K562 (cell line): Measurements from ENCODE around the gene RHNO1. TPM values are rescaled to one million over a fixed set of nuclear protein-coding genes. Genes with fewer than 3 reads are reported as not detected.

Source experiments
- ATAC-seq: fragments of 200-7000 bp; cut with Tn5 transposase; 3 replicates; pipeline ENCODE4 v1.9.1; 2020; ENCODE audit warnings: moderate library complexity
- BruUV-seq: library from RNA; stranded (reverse); fragments of 400-500 nt; replicated peaks from 2 replicates; lab custom pipeline; 2021; lab: Mats Ljungman, UMichigan
- CTCF ChIA-PET: fragments of 300-600 bp; formaldehyde crosslinking; extraction: SDS; loops from one replicate; lab custom pipeline; 2021; ENCODE audit warnings: low intra/inter-chr PET ratio; lab: Yijun Ruan, JAX
- POLR2A ChIA-PET: fragments of 300-600, 350-650 bp; sonication (Branson Sonifier 250); formaldehyde crosslinking; extraction: SDS; loops from one replicate; lab custom pipeline; 2021; ENCODE audit warnings: antibody characterized with exemption, inconsistent platforms; lab: Yijun Ruan, JAX
- DNase-seq, 4 experiments: peaks; one replicate each; pipeline versions ENCODE4 v3.0.0 to v3.0.0-alpha.2; 2011 to 2018; ENCODE audit warnings: low spot score in 3 of 4, mixed read lengths in 3 of 4; ENCODE audit errors: extremely low read depth in 1 of 4
- FAIRE-seq: peaks from 2 replicates; lab custom pipeline; 2011; peaks lifted over from hg19 to GRCh38; lab: Jason Lieb, UNC
- H2AFZ ChIP-seq: 2 replicates; pipeline ENCODE4 v1.6.0; 2011; ENCODE audit warnings: low read depth, low read length, control low read depth, inconsistent platforms
- H3K27ac ChIP-seq: fragments of 200-600 bp; 3 replicates; pipeline ENCODE4 v1.8.0; 2011; ENCODE audit warnings: low read depth, mild to moderate bottlenecking, control low read depth, inconsistent platforms, low read length, moderate library complexity, mixed read lengths; ENCODE audit errors: extremely low read depth
- H3K27me3 ChIP-seq, 2 experiments: fragments of 300-600 bp in 1 of 2; 2 replicates in 1 of 2; 3 replicates in 1 of 2; pipeline versions ENCODE4 v1.6.0 to v1.8.0; 2011; ENCODE audit warnings: inconsistent platforms in 2 of 2, low read length in 2 of 2, mild to moderate bottlenecking in 1 of 2, mixed read lengths in 1 of 2, moderate library complexity in 1 of 2; ENCODE audit not compliant: control insufficient read depth in 2 of 2, insufficient read depth in 2 of 2
- H3K36me3 ChIP-seq: fragments of 300-600 bp; 3 replicates; pipeline ENCODE4 v1.8.0; 2011; ENCODE audit warnings: mild to moderate bottlenecking, low read length, inconsistent platforms; ENCODE audit not compliant: control insufficient read depth, insufficient read depth
- H3K4me1 ChIP-seq, 2 experiments: fragments of 200-600 bp in 1 of 2; replicated peaks in 1 of 2; 2 replicates in 1 of 2; 3 replicates in 1 of 2; pipeline versions ENCODE4 v1.5.1 to v1.8.0; 2011; ENCODE audit warnings: inconsistent platforms in 2 of 2, low read length in 2 of 2, mild to moderate bottlenecking in 1 of 2, mixed read lengths in 1 of 2, moderate library complexity in 1 of 2; ENCODE audit not compliant: control insufficient read depth in 2 of 2, insufficient read depth in 2 of 2
- H3K4me2 ChIP-seq: 2 replicates; pipeline ENCODE4 v1.6.1; 2011; ENCODE audit warnings: low read length, control low read depth, inconsistent platforms, mixed read lengths; ENCODE audit not compliant: insufficient read depth
- H3K4me3 ChIP-seq: fragments of 200-600 bp; sonication (generic), shearing (Covaris generic); 2 replicates; pipeline ENCODE4 v1.5.1; 2016; ENCODE audit warnings: control low read depth, inconsistent platforms
- H3K79me2 ChIP-seq: fragments of 200-600 bp; 3 replicates; pipeline ENCODE4 v1.8.0; 2011; ENCODE audit warnings: low read length, inconsistent platforms; ENCODE audit not compliant: control insufficient read depth, insufficient read depth
- H3K9ac ChIP-seq, 2 experiments: 2 replicates each; pipeline versions ENCODE4 v1.6.0 to v1.6.1; 2011; ENCODE audit warnings: low read depth in 2 of 2, low read length in 2 of 2, control low read depth in 1 of 2, inconsistent platforms in 1 of 2, mild to moderate bottlenecking in 1 of 2, mixed read lengths in 1 of 2; ENCODE audit not compliant: insufficient read depth in 1 of 2
- H3K9me1 ChIP-seq: one replicate; pipeline ENCODE4 v1.6.0; 2011; ENCODE audit warnings: inconsistent platforms, mild to moderate bottlenecking, low read length, moderate library complexity; ENCODE audit not compliant: control insufficient read depth, insufficient read depth
- H3K9me3 ChIP-seq: replicated peaks from 2 replicates; pipeline ENCODE4 v1.5.1; 2011; ENCODE audit warnings: low read depth, low read length, inconsistent platforms; ENCODE audit not compliant: control insufficient read depth, insufficient read depth
- H4K20me1 ChIP-seq: replicated peaks from 2 replicates; pipeline ENCODE4 v1.6.1; 2011; ENCODE audit warnings: low read length, inconsistent platforms, mixed read lengths; ENCODE audit not compliant: control insufficient read depth, insufficient read depth
- ARID1B ChIP-seq: fragments of 450-650 bp; IDR thresholded peaks from 2 replicates; pipeline ENCODE4 v1.6.1; 2016; ENCODE audit warnings: antibody characterized with exemption, mild to moderate bottlenecking, inconsistent platforms
- BHLHE40 ChIP-seq: IDR thresholded peaks from 2 replicates; pipeline ENCODE4 v1.6.1; 2011; ENCODE audit warnings: low read length, improper control_type of control experiment
- BRD4 ChIP-seq: fragments of 200-600 bp; sonication (generic); IDR thresholded peaks from 2 replicates; pipeline ENCODE4 v1.6.1; 2017; ENCODE audit warnings: inconsistent platforms
- CHD1 ChIP-seq: fragments of 200-600 bp; sonication (generic); IDR thresholded peaks from one replicate; pipeline ENCODE4 v1.6.1; 2012; ENCODE audit warnings: mild to moderate bottlenecking, moderate library complexity, low read length, inconsistent platforms
- CHD4 ChIP-seq: fragments of 200-600 bp; sonication (generic); IDR thresholded peaks from 3 replicates; pipeline ENCODE4 v1.6.1; 2012; ENCODE audit warnings: low read depth, mild to moderate bottlenecking, mixed read lengths, low read length, inconsistent platforms; ENCODE audit not compliant: insufficient read depth, insufficient replicate concordance, poor library complexity, severe bottlenecking
- CSDE1 ChIP-seq, 2 experiments: fragments of 450-650 bp; IDR thresholded peaks; 2 replicates each; pipeline ENCODE4 v1.6.1; 2016; ENCODE audit warnings: mild to moderate bottlenecking in 1 of 2
- DACH1 ChIP-seq: fragments of 450-650 bp; IDR thresholded peaks from 2 replicates; pipeline ENCODE4 v1.6.1; 2018; ENCODE audit not compliant: partially characterized antibody
- FOXA3 ChIP-seq, 2 experiments: fragments of 450-650 bp in 1 of 2; sonication (generic) in 1 of 2; formaldehyde crosslinking; IDR thresholded peaks in 1 of 2; conservative IDR thresholded peaks in 1 of 2; 2 replicates each; pipeline versions ENCODE4 v1.4.0 to v1.8.0; 2020 to 2022; ENCODE audit warnings: mild to moderate bottlenecking in 2 of 2, missing genetic modification reagents in 1 of 2
- FOXJ3 ChIP-seq: sonication (generic); formaldehyde crosslinking; IDR thresholded peaks from 2 replicates; pipeline ENCODE4 v1.4.0; 2020; ENCODE audit warnings: mild to moderate bottlenecking, missing genetic modification reagents
- HNRNPLL ChIP-seq: fragments of 200-400 bp; formaldehyde crosslinking; IDR thresholded peaks from 2 replicates; pipeline ENCODE4 v1.6.1; 2017; ENCODE audit warnings: low read length, low read depth, mild to moderate bottlenecking; ENCODE audit not compliant: poor library complexity, severe bottlenecking
- MLX ChIP-seq, 2 experiments: fragments of 450-650 bp in 1 of 2; sonication (generic) in 1 of 2; formaldehyde crosslinking; conservative IDR thresholded peaks; 2 replicates each; pipeline versions ENCODE4 v1.4.0 to v1.8.1; 2020 to 2022; ENCODE audit warnings: mild to moderate bottlenecking in 1 of 2, missing genetic modification reagents in 1 of 2
- PHF20 ChIP-seq: fragments of 450-650 bp; IDR thresholded peaks from 2 replicates; pipeline ENCODE4 v1.6.1; 2018; ENCODE audit not compliant: partially characterized antibody
- PML ChIP-seq: IDR thresholded peaks from 2 replicates; pipeline ENCODE4 v1.6.1; 2012; ENCODE audit warnings: low read length, inconsistent platforms
- PPARD ChIP-seq: fragments of 250-450 bp; sonication (Bioruptor Pico); IDR thresholded peaks from 2 replicates; pipeline ENCODE4 v1.8.0; 2022; ENCODE audit warnings: inconsistent platforms, mild to moderate bottlenecking, moderate library complexity
- RBM34 ChIP-seq: fragments of 200-400 bp; formaldehyde crosslinking; IDR thresholded peaks from 2 replicates; pipeline ENCODE4 v1.6.1; 2018; ENCODE audit warnings: low read length, borderline replicate concordance; ENCODE audit not compliant: insufficient read depth
- THRAP3 ChIP-seq: fragments of 450-650 bp; IDR thresholded peaks from 2 replicates; pipeline ENCODE4 v1.6.1; 2016; ENCODE audit warnings: mild to moderate bottlenecking, inconsistent platforms, borderline replicate concordance
- TRIM25 ChIP-seq: fragments of 450-650 bp; IDR thresholded peaks from 2 replicates; pipeline ENCODE4 v1.7.0; 2016; ENCODE audit warnings: borderline replicate concordance
- ZBTB12 ChIP-seq: fragments of 250-450 bp; sonication (Bioruptor Pico); IDR thresholded peaks from 2 replicates; pipeline ENCODE4 v1.4.0; 2020
- ZC3H4 ChIP-seq: sonication (generic); formaldehyde crosslinking; IDR thresholded peaks from 2 replicates; pipeline ENCODE4 v1.9.0; 2021; ENCODE audit warnings: missing genetic modification reagents, borderline replicate concordance
- ZNF561 ChIP-seq: fragments of 450-650 bp; formaldehyde crosslinking; conservative IDR thresholded peaks from 2 replicates; pipeline ENCODE4 v1.4.0; 2020; ENCODE audit warnings: mild to moderate bottlenecking, moderate library complexity
- WGBS: fragments of 100-300 bp; shearing (Covaris generic); methylation state at CpG from one replicate; pipeline ENCODE4 v1.1.6; 2016; ENCODE audit warnings: low coverage, mixed read lengths; ENCODE audit not compliant: insufficient coverage; ENCODE audit errors: missing lambda C conversion rate; 5-methylcytosine and 5-hydroxymethylcytosine counted together
- in situ Hi-C: fragments of 300-500 bp; cut with MboI; formaldehyde crosslinking; loops from 4 replicates; pipeline ENCODE4 v1.15.0; 2018; ENCODE audit warnings: inconsistent platforms, mixed read lengths
- intact Hi-C: fragments of 100-400 bp; cut with micrococcal nuclease; formaldehyde crosslinking; loops from 2 replicates; pipeline ENCODE4 v1.14.2; 2022
- polyA plus RNA-seq, 8 experiments: library from polyadenylated mRNA; depleted of rRNA in 4 of 8; stranded (reverse) in 5 of 8; unstranded in 3 of 8; fragments of >200 nt; fragmentation: Nextera tagmentation in 2 of 8; fragmentation: Illumina TruSeq in 1 of 8; extraction: Ambion mirVana in 2 of 8; extraction: Trizol in 1 of 8; gene quantifications; 2 replicates each; pipeline versions ENCODE4 v1.2.1 to v1.2.3, GENCODE V29; 2011 to 2014; ENCODE audit warnings: inconsistent platforms in 1 of 8, missing spikeins in 1 of 8
- total RNA-seq, 7 experiments: library from RNA; depleted of rRNA in 6 of 7; stranded (reverse); fragments of >200 nt in 6 of 7; fragmentation: Illumina TruSeq in 2 of 7; extraction: Trizol in 2 of 7; gene quantifications; 2 replicates each; pipeline versions ENCODE4 v1.2.1 to v1.2.3, GENCODE V29; 2011 to 2021; ENCODE audit warnings: low replicate concordance in 1 of 7

Gene RHNO1
- total and polyA plus RNA-seq, 9 of the 15 experiments (the other 6 are each of a cell fraction or from before 2014, with no cell fraction given), result 20.8 to 62.7 (median 28.8) TPM

GRCh38 chr12:2919249-2919648 is 42.2 kb downstream of the RHNO1 start (continued):
- TF ChIP-seq TRIM25 (no peak), THRAP3 (no peak), BRD4 (no peak), CHD4 (no peak), MLX (CRISPR knock-in tag; conservative IDR thresholded peaks at IDR 0.05) (no peak), ZNF561 (no peak)
- TF ChIP-seq, all 486 proteins: peak for 0

- FAIRE-seq (no peak), ATAC-seq (no peak), DNase-seq (no peak)
- H3K9me1 ChIP-seq, result no peaks in the 10 kb centered on the region
- intact Hi-C loops (no loop called here), in situ Hi-C loops (no loop called here)
- POLR2A ChIA-PET, result interaction anchor here (0.7 kb wide), 1 partner anchor 19 kb away, joined by 3 read pairs; no protein-coding TSS in a partner anchor
- no peaks in the 10 kb centered on the region for H3K4me1 ChIP-seq
- BruUV-seq, result no TSS peak
- H3K27me3 ChIP-seq, result no peaks in the 10 kb centered on the region
- 78% methylated on average over 2 of the region's 2 CpGs for WGBS
- peaks cover 16% of the 10 kb centered on the region; the same call in 1 of the 3 replicates for H3K36me3 ChIP-seq
- H3K4me2 ChIP-seq, result no peak overlapping the region
- H3K79me2 ChIP-seq, result no peaks in the 10 kb centered on the region
- CTCF ChIA-PET, result no interaction called here
- H2AFZ ChIP-seq, result no peak overlapping the region
- no peaks in the 10 kb centered on the region for H4K20me1 ChIP-seq
- H3K9ac ChIP-seq, result no peak overlapping the region
- H3K9me3 ChIP-seq, result no peaks in the 10 kb centered on the region
- H3K27ac ChIP-seq, result no peak overlapping the region
- H3K4me3 ChIP-seq, result no peak overlapping the region
- TF ChIP-seq PPARD (CRISPR knock-in tag) (no peak), BHLHE40 (no peak), CHD1 (no peak), PHF20 (no peak), ZC3H4 (no peak), CSDE1 (IDR thresholded peaks at IDR 0.05) (no peak), ARID1B (no peak), HNRNPLL (no peak), FOXA3 (CRISPR knock-in tag; conservative IDR thresholded peaks at IDR 0.05 in 1 of 2, IDR thresholded peaks at IDR 0.05 in 1 of 2) (no peak), RBM34 (no peak), FOXJ3 (CRISPR knock-in tag) (no peak), DACH1 (no peak), PML (no peak), ZBTB12 (CRISPR knock-in tag) (no peak)
These were observed 45.3 kb downstream of the RHNO1 start for GRCh38 chr12:2922329-2922728.
